Neural progenitor cell (in vitro differentiated cells): Measurements from ENCODE around the gene LDB3. TPM values are rescaled to one million over a fixed set of nuclear protein-coding genes. Genes with fewer than 3 reads are reported as not detected.

Source experiments
- DNase-seq: peaks from one replicate; pipeline ENCODE4 v3.0.0-alpha.2; 2016; ENCODE audit warnings: low spot score
- H2AFZ ChIP-seq: fragments of 200-600 bp; sonication (generic); replicated peaks from 2 replicates; pipeline ENCODE4 v1.6.1; 2016; ENCODE audit warnings: antibody characterized with exemption
- H3F3A ChIP-seq: fragments of 200-600 bp; sonication (generic); 2 replicates; pipeline ENCODE4 v1.6.1; 2016; ENCODE audit warnings: antibody characterized with exemption, low read depth
- H3K27ac ChIP-seq: fragments of 200-600 bp; sonication (generic); 2 replicates; pipeline ENCODE4 v1.5.1; 2016; ENCODE audit warnings: mild to moderate bottlenecking
- H3K27me3 ChIP-seq: fragments of 200-600 bp; sonication (generic); 2 replicates; pipeline ENCODE4 v1.6.1; 2016; ENCODE audit warnings: mild to moderate bottlenecking, moderate library complexity
- H3K36me3 ChIP-seq: fragments of 200-600 bp; sonication (generic); 2 replicates; pipeline ENCODE4 v1.5.1; 2016
- H3K4me1 ChIP-seq: fragments of 200-600 bp; sonication (generic); 2 replicates; pipeline ENCODE4 v1.6.1; 2016; ENCODE audit warnings: mixed run types
- H3K4me2 ChIP-seq: fragments of 200-600 bp; sonication (generic); 2 replicates; pipeline ENCODE4 v1.6.1; 2016
- H3K4me3 ChIP-seq: fragments of 200-600 bp; sonication (generic); 2 replicates; pipeline ENCODE4 v1.5.1; 2016
- H3K79me2 ChIP-seq: fragments of 200-600 bp; sonication (generic); 2 replicates; pipeline ENCODE4 v1.6.1; 2016; ENCODE audit warnings: low read depth
- H3K9ac ChIP-seq: fragments of 200-600 bp; sonication (generic); 2 replicates; pipeline ENCODE4 v1.6.1; 2016
- H3K9me3 ChIP-seq: fragments of 200-600 bp; sonication (generic); 2 replicates; pipeline ENCODE4 v1.5.1; 2016; ENCODE audit warnings: low read depth
- H4K20me1 ChIP-seq: fragments of 200-600 bp; sonication (generic); 2 replicates; pipeline ENCODE4 v1.6.1; 2016; ENCODE audit warnings: low read depth
- H3K27ac Mint-ChIP-seq: 3 replicates; pipeline ENCODE4 v1.8.0; 2021; ENCODE audit warnings: mixed read lengths
- H3K27me3 Mint-ChIP-seq: 2 replicates; pipeline ENCODE4 v1.8.0; 2022; ENCODE audit warnings: low read depth, mild to moderate bottlenecking, inconsistent platforms, moderate library complexity, mixed read lengths; ENCODE audit not compliant: insufficient read depth
- H3K36me3 Mint-ChIP-seq: 3 replicates; pipeline ENCODE4 v1.8.0; 2021; ENCODE audit warnings: mixed read lengths
- H3K4me1 Mint-ChIP-seq: 3 replicates; pipeline ENCODE4 v1.8.0; 2021; ENCODE audit warnings: mixed read lengths
- H3K4me3 Mint-ChIP-seq: 3 replicates; pipeline ENCODE4 v1.8.0; 2021; ENCODE audit warnings: mild to moderate bottlenecking, moderate library complexity, mixed read lengths
- H3K9me3 Mint-ChIP-seq: 3 replicates; pipeline ENCODE4 v1.8.0; 2020; ENCODE audit warnings: mixed read lengths
- CTCF ChIP-seq: fragments of 200-600 bp; sonication (generic); IDR thresholded peaks from 2 replicates; pipeline ENCODE4 v1.5.1; 2017; ENCODE audit warnings: antibody characterized with exemption, mild to moderate bottlenecking
- EZH2 ChIP-seq: fragments of 200-600 bp; sonication (generic); IDR thresholded peaks from 2 replicates; pipeline ENCODE4 v1.6.1; 2017; ENCODE audit warnings: antibody characterized with exemption, mild to moderate bottlenecking, moderate library complexity
- EZH2phosphoT487 ChIP-seq: fragments of 200-600 bp; sonication (generic); IDR thresholded peaks from 2 replicates; pipeline ENCODE4 v1.6.1; 2017; ENCODE audit warnings: antibody characterized with exemption
- total RNA-seq: library from RNA; depleted of rRNA; stranded (reverse); fragments of >200 nt; gene quantifications from 2 replicates; pipeline ENCODE4 v1.2.3, GENCODE V29; 2015; ENCODE audit warnings: low replicate concordance

LDB3 gene
- total RNA-seq, 1 donor from 2014 or later: not detected

DNA sequence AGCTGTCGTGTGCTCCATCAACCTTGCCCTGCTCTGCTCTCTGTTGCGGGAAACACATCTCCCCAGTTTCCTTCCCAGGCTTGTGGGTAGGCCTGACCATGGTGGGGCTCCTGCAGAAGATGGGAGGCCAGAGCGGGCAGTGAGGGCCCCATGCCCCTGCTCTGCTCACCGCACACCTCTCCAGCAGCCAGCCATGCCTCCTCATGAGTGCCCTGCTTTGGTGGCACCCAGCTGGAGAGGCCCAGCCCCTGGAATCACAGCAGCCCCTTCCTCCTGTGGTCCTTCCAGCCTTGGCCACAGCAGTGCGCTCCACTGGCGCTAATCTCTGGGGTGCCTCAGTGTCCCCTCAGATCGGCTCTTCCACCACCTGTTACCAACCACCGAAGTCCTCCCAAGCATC is 18.2 kb upstream of the LDB3 start:
- Histone ChIP-seq H3K79me2 (no peaks in the 10 kb centered on the region), H3K4me3 (no peak overlapping the region), H3K9me3 (no peaks in the 10 kb centered on the region), H3F3A (no peaks in the 10 kb centered on the region), H2AFZ (no peak overlapping the region), H4K20me1 (no peaks in the 10 kb centered on the region), H3K4me1 (peaks cover 10% of the 10 kb centered on the region), H3K27me3 (no peaks in the 10 kb centered on the region), H3K27ac (no peak overlapping the region), H3K36me3 (no peaks in the 10 kb centered on the region), H3K9ac (no peak overlapping the region), H3K4me2 (no peak overlapping the region)
- TF ChIP-seq CTCF (no peak), EZH2phosphoT487 (no peak), EZH2 (no peak)
- H3K4me1 Mint-ChIP-seq: peaks cover 11% of the 10 kb centered on the region
- no peaks in the 10 kb centered on the region for H3K36me3 Mint-ChIP-seq
- H3K4me3 Mint-ChIP-seq: no peak overlapping the region
- no peak overlapping the region for H3K27ac Mint-ChIP-seq
- DNase-seq: no peak
- no peaks in the 10 kb centered on the region for H3K9me3 Mint-ChIP-seq
- peaks cover 7% of the 10 kb centered on the region for H3K27me3 Mint-ChIP-seq

DNA sequence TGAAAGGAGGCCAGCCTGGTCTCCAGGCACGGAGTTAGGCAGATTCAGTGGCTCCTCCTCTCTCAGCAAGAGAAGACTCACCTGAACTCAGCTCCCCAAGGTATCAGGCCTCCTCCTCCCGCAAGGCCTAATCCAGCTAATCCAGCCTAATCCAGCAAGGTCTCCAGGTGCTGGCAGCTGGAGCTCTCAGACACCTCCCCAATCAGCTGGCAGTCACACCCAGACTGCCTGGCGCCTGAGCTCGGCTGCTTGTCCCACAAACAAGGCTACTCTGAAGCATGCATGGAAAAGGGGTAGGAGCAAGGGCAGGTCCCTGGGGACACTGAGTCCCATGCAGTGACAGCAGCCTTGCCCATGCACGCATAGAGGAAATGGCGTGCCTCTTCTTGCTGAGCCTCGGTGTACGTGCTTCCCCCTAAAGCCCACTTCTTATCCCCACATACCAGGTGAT is 17.3 kb upstream of the LDB3 start:
- Histone ChIP-seq H3K27ac (no peak overlapping the region), H3K4me2 (no peak overlapping the region), H3K9ac (no peak overlapping the region), H3F3A (no peaks in the 10 kb centered on the region), H4K20me1 (no peaks in the 10 kb centered on the region), H2AFZ (no peak overlapping the region), H3K79me2 (no peaks in the 10 kb centered on the region), H3K4me1 (peaks cover 10% of the 10 kb centered on the region), H3K4me3 (no peak overlapping the region), H3K9me3 (no peaks in the 10 kb centered on the region), H3K36me3 (no peaks in the 10 kb centered on the region), H3K27me3 (no peaks in the 10 kb centered on the region)
- no peak overlapping the region for H3K4me3 Mint-ChIP-seq
- H3K27me3 Mint-ChIP-seq: peaks cover 7% of the 10 kb centered on the region
- H3K9me3 Mint-ChIP-seq: no peaks in the 10 kb centered on the region
- peaks cover 11% of the 10 kb centered on the region for H3K4me1 Mint-ChIP-seq
- no peak for DNase-seq
- no peak overlapping the region for H3K27ac Mint-ChIP-seq
- TF ChIP-seq EZH2: no peak
- TF ChIP-seq CTCF: no peak
- no peak for TF ChIP-seq EZH2phosphoT487
- no peaks in the 10 kb centered on the region for H3K36me3 Mint-ChIP-seq

DNA sequence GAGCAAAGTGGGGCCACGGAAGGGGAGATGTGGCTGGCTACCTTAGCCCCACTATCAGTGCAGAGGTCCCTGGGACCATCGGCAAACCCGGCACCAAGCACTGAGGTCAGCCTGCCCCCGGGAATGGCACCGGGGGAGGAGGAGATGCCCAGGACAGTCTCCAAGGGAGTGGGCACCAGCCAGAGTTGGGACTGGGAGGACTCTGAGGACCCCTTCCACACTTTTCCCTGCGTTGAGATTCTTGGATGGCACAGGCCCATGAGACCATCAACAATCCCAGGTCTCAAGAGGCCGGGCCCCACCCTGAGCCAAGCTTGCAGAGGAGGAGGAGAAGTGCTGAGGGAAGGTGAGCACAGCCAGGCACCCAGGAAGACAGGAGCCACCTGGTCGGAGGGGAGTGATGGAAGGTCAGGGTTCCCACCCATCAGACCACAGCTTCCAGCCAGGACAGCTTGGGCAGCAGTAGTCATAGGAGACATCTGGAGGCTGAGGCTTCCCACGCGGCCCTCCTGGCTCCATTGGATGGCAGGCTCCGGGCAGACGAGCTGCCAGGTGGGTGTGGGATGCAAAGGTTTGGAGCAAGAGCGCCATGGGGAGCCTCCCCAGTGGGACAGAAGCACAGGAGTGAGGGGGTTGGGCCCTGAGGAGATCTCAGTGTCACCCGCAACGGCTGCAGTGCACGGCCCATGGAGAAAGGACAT is 16.5 kb upstream of the LDB3 start:
- no peaks in the 10 kb centered on the region for H3K9me3 Mint-ChIP-seq
- H3K4me3 Mint-ChIP-seq: no peak overlapping the region
- H3K9me3 ChIP-seq: no peaks in the 10 kb centered on the region
- peaks cover 11% of the 10 kb centered on the region for H3K4me1 Mint-ChIP-seq
- TF ChIP-seq EZH2phosphoT487: no peak
- TF ChIP-seq EZH2: no peak
- no peak for TF ChIP-seq CTCF
- no peak overlapping the region for H2AFZ ChIP-seq
- no peak for DNase-seq
- H3K4me3 ChIP-seq: no peak overlapping the region
- H3K27me3 ChIP-seq: no peaks in the 10 kb centered on the region
- peaks cover 7% of the 10 kb centered on the region for H3K27me3 Mint-ChIP-seq
- no peak overlapping the region for H3K27ac Mint-ChIP-seq
- no peaks in the 10 kb centered on the region for H3K79me2 ChIP-seq
- no peaks in the 10 kb centered on the region for H3F3A ChIP-seq
- H4K20me1 ChIP-seq: no peaks in the 10 kb centered on the region
- H3K4me2 ChIP-seq: no peak overlapping the region
- no peaks in the 10 kb centered on the region for H3K36me3 Mint-ChIP-seq
- peaks cover 10% of the 10 kb centered on the region for H3K4me1 ChIP-seq
- no peaks in the 10 kb centered on the region for H3K36me3 ChIP-seq
- H3K9ac ChIP-seq: no peak overlapping the region
- H3K27ac ChIP-seq: no peak overlapping the region
